ENCODE measurements around the gene RNASEH2B. TPM values are rescaled to one million over a fixed set of nuclear protein-coding genes. Genes with fewer than 3 reads are reported as not detected.

RNASEH2B gene
- total RNA-seq, 1 donor from 2014 or later, result 9.3 TPM

- peaks cover 2% of the 10 kb centered on the region for H3K27me3 Mint-ChIP-seq (ENCODE audit: unreplicated experiment)
- no peaks in the 10 kb centered on the region for H3K9me3 Mint-ChIP-seq (ENCODE audit: unreplicated experiment)
- no peak overlapping the region for H3K4me3 Mint-ChIP-seq (ENCODE audit: unreplicated experiment)
- H3K4me1 Mint-ChIP-seq (ENCODE audit: unreplicated experiment), result peaks cover 19% of the 10 kb centered on the region
- TF ChIP-seq CTCF (IDR thresholded peaks at IDR 0.05; ENCODE audit: unreplicated experiment), result no peak
- H3K36me3 Mint-ChIP-seq (ENCODE audit: low read depth, unreplicated experiment), result no peaks in the 10 kb centered on the region
- no peak for DNase-seq (ENCODE audit: low spot score)
- H3K27ac Mint-ChIP-seq (ENCODE audit: unreplicated experiment), result no peak overlapping the region
Measured at GRCh38 chr13:50915565-50915964, 6.0 kb downstream of the RNASEH2B start.

GRCh38 chr13:50916701-50917184, 7.2 kb downstream of the RNASEH2B start:
- peak overlapping the region; percentile 62 for H3K27ac Mint-ChIP-seq (ENCODE audit: unreplicated experiment)
- no peak for TF ChIP-seq CTCF (IDR thresholded peaks at IDR 0.05; ENCODE audit: unreplicated experiment)
- peaks cover 1% of the 10 kb centered on the region for H3K27me3 Mint-ChIP-seq (ENCODE audit: unreplicated experiment)
- DNase-seq (ENCODE audit: low spot score), result no peak
- H3K36me3 Mint-ChIP-seq (ENCODE audit: low read depth, unreplicated experiment), result no peaks in the 10 kb centered on the region
- H3K9me3 Mint-ChIP-seq (ENCODE audit: unreplicated experiment), result no peaks in the 10 kb centered on the region
- no peak overlapping the region for H3K4me3 Mint-ChIP-seq (ENCODE audit: unreplicated experiment)
- peaks cover 16% of the 10 kb centered on the region for H3K4me1 Mint-ChIP-seq (ENCODE audit: unreplicated experiment)

- H3K4me1 Mint-ChIP-seq (ENCODE audit: unreplicated experiment), result peaks cover 13% of the 10 kb centered on the region
- TF ChIP-seq CTCF (IDR thresholded peaks at IDR 0.05; ENCODE audit: unreplicated experiment), result no peak
- no peak for DNase-seq (ENCODE audit: low spot score)
- H3K4me3 Mint-ChIP-seq (ENCODE audit: unreplicated experiment), result no peak overlapping the region
- peaks cover 1% of the 10 kb centered on the region for H3K27me3 Mint-ChIP-seq (ENCODE audit: unreplicated experiment)
- no peak overlapping the region for H3K27ac Mint-ChIP-seq (ENCODE audit: unreplicated experiment)
- no peaks in the 10 kb centered on the region for H3K9me3 Mint-ChIP-seq (ENCODE audit: unreplicated experiment)
- H3K36me3 Mint-ChIP-seq (ENCODE audit: low read depth, unreplicated experiment), result peaks cover 4% of the 10 kb centered on the region
Measured at GRCh38 chr13:50917572-50917971, 8.0 kb downstream of the RNASEH2B start.

GRCh38 chr13:50918567-50918966, 9.0 kb downstream of the RNASEH2B start:
- H3K27me3 Mint-ChIP-seq (ENCODE audit: unreplicated experiment), result peaks cover 1% of the 10 kb centered on the region
- no peak overlapping the region for H3K27ac Mint-ChIP-seq (ENCODE audit: unreplicated experiment)
- DNase-seq (ENCODE audit: low spot score), result no peak
- no peak overlapping the region for H3K4me3 Mint-ChIP-seq (ENCODE audit: unreplicated experiment)
- no peaks in the 10 kb centered on the region for H3K9me3 Mint-ChIP-seq (ENCODE audit: unreplicated experiment)
- peaks cover 13% of the 10 kb centered on the region for H3K4me1 Mint-ChIP-seq (ENCODE audit: unreplicated experiment)
- no peak for TF ChIP-seq CTCF (IDR thresholded peaks at IDR 0.05; ENCODE audit: unreplicated experiment)
- H3K36me3 Mint-ChIP-seq (ENCODE audit: low read depth, unreplicated experiment), result peaks cover 5% of the 10 kb centered on the region

GRCh38 chr13:50919277-50919676, 9.7 kb downstream of the RNASEH2B start:
- Mint-ChIP-seq H3K36me3 (ENCODE audit: low read depth, unreplicated experiment) (peaks cover 5% of the 10 kb centered on the region), H3K4me3 (ENCODE audit: unreplicated experiment) (no peak overlapping the region), H3K27me3 (ENCODE audit: unreplicated experiment) (peaks cover 1% of the 10 kb centered on the region), H3K27ac (ENCODE audit: unreplicated experiment) (no peak overlapping the region), H3K4me1 (ENCODE audit: unreplicated experiment) (peaks cover 13% of the 10 kb centered on the region), H3K9me3 (ENCODE audit: unreplicated experiment) (no peaks in the 10 kb centered on the region)
- no peak for TF ChIP-seq CTCF (IDR thresholded peaks at IDR 0.05; ENCODE audit: unreplicated experiment)
- no peak for DNase-seq (ENCODE audit: low spot score)

Data from endothelial cell (in vitro differentiated cells).